K562 (cell line): ENCODE results near the gene POGLUT2. TPM values are rescaled to one million over a fixed set of nuclear protein-coding genes. Genes with fewer than 3 reads are reported as not detected.

Experiments used
- ATF4 ChIP-seq: fragments of 450-650 bp; formaldehyde crosslinking; IDR thresholded peaks from 2 replicates; pipeline ENCODE4 v1.4.0; 2022; ENCODE audit warnings: mild to moderate bottlenecking, moderate library complexity
- FOXM1 ChIP-seq, 2 experiments: fragments of 450-650 bp in 1 of 2; sonication (generic) in 1 of 2; formaldehyde crosslinking in 1 of 2; IDR thresholded peaks; 2 replicates each; pipeline versions ENCODE4 v1.6.1 to v1.9.0; 2017 to 2022; ENCODE audit warnings: low read depth in 2 of 2, mild to moderate bottlenecking in 2 of 2, missing genetic modification reagents in 1 of 2, moderate library complexity in 1 of 2
- HLTF ChIP-seq: fragments of 450-650 bp; IDR thresholded peaks from 2 replicates; pipeline ENCODE4 v1.6.1; 2016
- HNRNPUL1 ChIP-seq: fragments of 200-400 bp; formaldehyde crosslinking; IDR thresholded peaks from 2 replicates; pipeline ENCODE4 v1.6.1; 2017; ENCODE audit warnings: low read length
- KLF6 ChIP-seq: fragments of 250-450 bp; sonication (Bioruptor Pico); IDR thresholded peaks from 2 replicates; pipeline ENCODE4 v1.4.0; 2020; ENCODE audit warnings: mild to moderate bottlenecking, moderate library complexity, borderline replicate concordance
- LCOR ChIP-seq: sonication (generic); formaldehyde crosslinking; IDR thresholded peaks from 2 replicates; pipeline ENCODE4 v1.8.0; 2022; ENCODE audit warnings: mild to moderate bottlenecking, missing genetic modification reagents
- MLX ChIP-seq, 2 experiments: fragments of 450-650 bp in 1 of 2; sonication (generic) in 1 of 2; formaldehyde crosslinking; conservative IDR thresholded peaks; 2 replicates each; pipeline versions ENCODE4 v1.4.0 to v1.8.1; 2020 to 2022; ENCODE audit warnings: mild to moderate bottlenecking in 1 of 2, missing genetic modification reagents in 1 of 2
- MXI1 ChIP-seq: IDR thresholded peaks from 2 replicates; pipeline ENCODE4 v1.6.1; 2011; ENCODE audit warnings: low read depth, mild to moderate bottlenecking, improper control_type of control experiment, low read length
- NR2F6 ChIP-seq: fragments of 450-650 bp; formaldehyde crosslinking; IDR thresholded peaks from 2 replicates; pipeline ENCODE4 v1.4.0; 2020; ENCODE audit warnings: mild to moderate bottlenecking
- POLR2A ChIP-seq: fragments of 450-650 bp; conservative IDR thresholded peaks from 2 replicates; pipeline ENCODE4 v1.6.1; 2016
- SMC3 ChIP-seq: conservative IDR thresholded peaks from 2 replicates; pipeline ENCODE4 v1.6.1; 2011; ENCODE audit warnings: low read depth, low read length, improper control_type of control experiment; ENCODE audit not compliant: insufficient read depth
- STAT5B ChIP-seq: fragments of 250-450 bp; sonication (Bioruptor Pico); IDR thresholded peaks from 2 replicates; pipeline ENCODE4 v1.8.0; 2021; ENCODE audit warnings: mild to moderate bottlenecking, inconsistent platforms
- TBP ChIP-seq: optimal IDR thresholded peaks from 2 replicates; pipeline ENCODE3; 2011; ENCODE audit warnings: low read depth, low read length, improper control_type of control experiment
- TFAP4 ChIP-seq: sonication (generic); formaldehyde crosslinking; IDR thresholded peaks from 2 replicates; pipeline ENCODE4 v1.8.0; 2022; ENCODE audit warnings: missing genetic modification reagents, mild to moderate bottlenecking, moderate library complexity, borderline replicate concordance
- ZBTB26 ChIP-seq: fragments of 450-650 bp; formaldehyde crosslinking; IDR thresholded peaks from 2 replicates; pipeline ENCODE4 v1.4.0; 2022; ENCODE audit warnings: missing genetic modification characterization
- ZFPM2 ChIP-seq: fragments of 250-450 bp; sonication (Bioruptor Pico); IDR thresholded peaks from 2 replicates; pipeline ENCODE4 v1.5.1; 2022; ENCODE audit warnings: mild to moderate bottlenecking
- ZNF280A ChIP-seq: fragments of 450-650 bp; IDR thresholded peaks from 2 replicates; pipeline ENCODE4 v1.6.1; 2018; ENCODE audit warnings: mild to moderate bottlenecking, low read depth; ENCODE audit not compliant: partially characterized antibody
- ZNF384 ChIP-seq: IDR thresholded peaks from 2 replicates; pipeline ENCODE4 v1.6.1; 2012; ENCODE audit warnings: low read depth, low read length, improper control_type of control experiment
- ZNF408 ChIP-seq: fragments of 250-450 bp; sonication (Bioruptor Pico); IDR thresholded peaks from 2 replicates; pipeline ENCODE4 v1.4.0; 2020; ENCODE audit warnings: low read depth, mild to moderate bottlenecking, moderate library complexity
- ZNF444 ChIP-seq: fragments of 250-450 bp; sonication (Bioruptor Pico); IDR thresholded peaks from 2 replicates; pipeline ENCODE4 v1.4.0; 2020; ENCODE audit warnings: mild to moderate bottlenecking, moderate library complexity
- ZNF668 ChIP-seq: fragments of 250-450 bp; sonication (Bioruptor Pico); IDR thresholded peaks from 2 replicates; pipeline ENCODE4 v1.8.0; 2022; ENCODE audit warnings: mild to moderate bottlenecking, inconsistent platforms
- ZNF766 ChIP-seq: fragments of 200-800 bp; sonication (Bioruptor generic); conservative IDR thresholded peaks from 2 replicates; pipeline ENCODE4 v1.6.1; 2016; ENCODE audit warnings: missing genetic modification characterization, missing compliant biosample characterization
- polyA plus RNA-seq, 8 experiments: library from polyadenylated mRNA; depleted of rRNA in 4 of 8; stranded (reverse) in 5 of 8; unstranded in 3 of 8; fragments of >200 nt; fragmentation: Nextera tagmentation in 2 of 8; fragmentation: Illumina TruSeq in 1 of 8; extraction: Ambion mirVana in 2 of 8; extraction: Trizol in 1 of 8; gene quantifications; 2 replicates each; pipeline versions ENCODE4 v1.2.1 to v1.2.3, GENCODE V29; 2011 to 2014; ENCODE audit warnings: inconsistent platforms in 1 of 8, missing spikeins in 1 of 8
- total RNA-seq, 7 experiments: library from RNA; depleted of rRNA in 6 of 7; stranded (reverse); fragments of >200 nt in 6 of 7; fragmentation: Illumina TruSeq in 2 of 7; extraction: Trizol in 2 of 7; gene quantifications; 2 replicates each; pipeline versions ENCODE4 v1.2.1 to v1.2.3, GENCODE V29; 2011 to 2021; ENCODE audit warnings: low replicate concordance in 1 of 7

The POGLUT2 gene
- total and polyA plus RNA-seq, 9 of the 15 experiments (the other 6 are each of a cell fraction or from before 2014, with no cell fraction given) = 3.8 to 11.8 (median 10.8) TPM

- no peak for TF ChIP-seq HNRNPUL1
- TF ChIP-seq ZBTB26 (CRISPR knock-in tag) = no peak
- no peak for TF ChIP-seq ZNF668 (CRISPR knock-in tag)
- TF ChIP-seq KLF6 (CRISPR knock-in tag) = no peak
- peak; percentile 9; the same call in 1 of the 2 replicates for TF ChIP-seq TFAP4 (CRISPR knock-in tag)
- peak; percentile 58; the same call in 1 of the 2 replicates for TF ChIP-seq POLR2A
- TF ChIP-seq STAT5B (CRISPR knock-in tag) = no peak
- no peak for TF ChIP-seq LCOR (CRISPR knock-in tag)
- no peak for TF ChIP-seq ATF4 (CRISPR knock-in tag)
- no peak for TF ChIP-seq ZNF766 (CRISPR knock-in tag)
- no peak for TF ChIP-seq FOXM1 (IDR thresholded peaks at IDR 0.05; ENCODE audit: low read depth)
- no peak for TF ChIP-seq FOXM1 (CRISPR knock-in tag; IDR thresholded peaks at IDR 0.05; ENCODE audit: low read depth)
- TF ChIP-seq MXI1 = 0 out of 2 replicates have a peak, but pooled peaks have one; percentile 31
- no peak for TF ChIP-seq NR2F6 (CRISPR knock-in tag)
- TF ChIP-seq ZNF384 = no peak
- TF ChIP-seq ZNF444 (CRISPR knock-in tag) = no peak
- no peak for TF ChIP-seq MLX (CRISPR knock-in tag; conservative IDR thresholded peaks at IDR 0.05)
- 0 out of 2 replicates have a peak, but pooled peaks have one; percentile 15 for TF ChIP-seq SMC3
- TF ChIP-seq ZNF280A = no peak
- no peak for TF ChIP-seq ZFPM2 (CRISPR knock-in tag)
- no peak for TF ChIP-seq HLTF
- TF ChIP-seq ZNF408 (CRISPR knock-in tag) = no peak
- TF ChIP-seq TBP = peak; percentile 54
These were observed 1.6 kb upstream of the POGLUT2 start (continued) for GRCh38 chr13:102800145-102801041.
